Stimulated activated CD4-positive, alpha-beta T cell treated with anti-CD3 and anti-CD28 coated beads, Interleukin-4, amount 100 ng/mL, for 4 hours (primary cell): ENCODE data around the gene TECPR2.

Source experiments
- DNase-seq, 2 experiments: peaks; one replicate each; pipeline ENCODE4 v3.0.0-alpha.2; 2020

TECPR2 gene

GRCh38 chr14:102479107-102479506, 116.4 kb downstream of the TECPR2 start:
- DNase-seq: no peak

- DNase-seq: no peak
Measured at GRCh38 chr14:102479777-102480176, 117.0 kb downstream of the TECPR2 start.

- DNase-seq: no peak
Measured at GRCh38 chr14:102481371-102481770, 118.6 kb downstream of the TECPR2 start.

GRCh38 chr14:102481791-102482238, 119.1 kb downstream of the TECPR2 start:
- DNase-seq: no peak

DNA sequence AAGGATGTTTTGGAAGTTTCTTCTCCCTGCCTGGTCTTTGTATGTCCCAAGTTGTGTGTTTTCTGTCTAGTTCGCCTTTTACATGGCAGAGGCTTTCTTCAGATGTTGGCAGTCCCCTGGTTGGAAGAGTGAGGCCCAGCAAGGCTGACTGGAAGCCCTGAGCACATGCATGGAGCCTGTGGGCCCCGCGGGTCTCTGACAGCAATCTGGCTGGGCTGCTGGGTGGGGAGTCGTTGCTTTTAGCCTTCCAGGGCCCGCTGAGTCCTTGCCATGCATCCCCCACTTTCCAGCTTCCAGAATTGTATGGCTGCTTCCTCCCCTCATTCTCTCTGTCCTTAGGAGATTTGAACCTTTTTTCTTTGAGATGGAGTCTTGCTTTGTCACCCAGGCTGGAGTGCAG, 121.6 kb downstream of the TECPR2 start:
- no peak for DNase-seq

GRCh38 chr14:102485693-102486512, 123.2 kb downstream of the TECPR2 start:
- no peak for DNase-seq

- DNase-seq: no peak
Measured at GRCh38 chr14:102486513-102487203, 123.9 kb downstream of the TECPR2 start.

- DNase-seq: no peak
Measured at GRCh38 chr14:102487204-102487577, 124.5 kb downstream of the TECPR2 start.

GRCh38 chr14:102490456-102490855, 127.7 kb downstream of the TECPR2 start:
- no peak for DNase-seq

GRCh38 chr14:102491366-102491765, 128.6 kb downstream of the TECPR2 start:
- no peak for DNase-seq

DNA sequence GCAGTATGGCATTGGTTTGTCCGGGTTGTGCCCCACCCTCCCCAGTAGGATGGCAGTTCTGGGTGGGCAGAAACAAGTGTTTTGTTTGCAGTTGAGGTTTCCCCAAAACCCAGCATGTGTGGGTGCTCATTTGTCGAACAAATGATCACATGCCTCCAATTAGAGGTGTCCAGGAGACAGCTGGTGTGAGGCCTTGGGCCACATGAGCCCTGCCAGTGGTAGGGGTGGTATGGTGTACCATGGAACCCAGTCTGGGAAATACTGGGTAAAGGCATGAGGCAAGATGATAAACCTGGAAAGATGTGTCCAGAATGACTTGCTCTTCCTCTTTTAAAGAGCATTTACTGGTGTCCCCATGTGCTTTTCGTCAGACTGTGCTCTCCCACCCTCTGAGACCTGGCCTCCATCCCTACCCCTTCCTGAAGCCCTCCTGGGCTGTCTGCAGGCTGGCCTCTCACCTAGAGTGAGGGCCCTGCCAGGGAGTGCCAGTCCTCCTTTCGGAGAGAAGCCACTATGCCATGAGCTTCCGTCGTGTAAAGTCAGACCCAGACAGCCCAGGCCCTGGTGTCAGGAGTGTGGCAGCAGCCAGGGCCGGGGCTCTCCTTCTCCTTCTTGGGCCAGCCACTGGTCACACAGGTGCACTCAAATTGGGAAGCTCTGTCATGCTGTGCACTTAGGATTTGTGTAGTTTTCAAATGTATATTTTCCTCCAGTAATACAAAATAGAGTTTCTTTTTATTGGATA, 129.2 kb downstream of the TECPR2 start:
- no peak for DNase-seq

DNA sequence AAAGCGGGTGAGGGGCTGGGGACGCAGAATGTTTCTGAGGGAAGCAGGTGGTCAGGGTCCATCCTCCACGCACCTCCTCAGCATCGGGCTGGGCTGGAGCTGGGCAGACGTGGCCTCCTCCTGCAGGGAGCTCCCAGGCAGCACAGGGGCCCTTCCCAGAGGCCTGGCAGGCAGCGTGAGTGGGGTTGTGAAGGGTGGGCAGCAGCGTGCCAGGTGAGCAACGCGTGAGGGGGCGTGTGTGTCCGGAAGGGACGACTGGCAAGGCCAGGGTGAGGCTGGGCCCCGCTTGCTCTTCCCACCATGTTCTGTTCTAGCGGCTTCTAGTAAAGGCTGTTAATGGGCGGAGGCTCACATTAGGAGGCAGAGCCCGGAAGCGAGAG, 129.8 kb downstream of the TECPR2 start:
- no peak for DNase-seq

- no peak for DNase-seq
Measured at GRCh38 chr14:102493096-102493495, 130.4 kb downstream of the TECPR2 start.

DNA sequence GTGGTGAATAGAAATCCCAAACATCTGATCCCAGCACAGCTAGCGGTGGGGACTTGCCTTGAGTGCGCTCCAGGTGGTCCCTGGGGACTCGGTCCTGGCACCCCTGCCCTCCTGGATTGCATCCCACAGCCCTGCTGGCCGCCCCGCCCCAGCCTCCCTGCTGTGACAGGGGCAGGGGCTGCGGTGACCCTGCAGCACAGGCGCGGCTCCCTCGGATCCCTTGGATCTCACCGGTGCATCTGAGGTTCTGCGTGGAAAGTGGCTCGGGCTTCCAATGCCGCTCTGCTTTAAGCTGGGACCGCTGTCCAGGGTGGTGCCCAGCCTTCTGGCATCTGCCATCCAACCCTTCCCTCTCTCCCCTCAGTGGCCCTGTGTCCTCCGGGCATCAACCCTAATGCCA, 130.8 kb downstream of the TECPR2 start:
- no peak for DNase-seq

GRCh38 chr14:102495491-102496330, 133.0 kb downstream of the TECPR2 start:
- no peak for DNase-seq

DNA sequence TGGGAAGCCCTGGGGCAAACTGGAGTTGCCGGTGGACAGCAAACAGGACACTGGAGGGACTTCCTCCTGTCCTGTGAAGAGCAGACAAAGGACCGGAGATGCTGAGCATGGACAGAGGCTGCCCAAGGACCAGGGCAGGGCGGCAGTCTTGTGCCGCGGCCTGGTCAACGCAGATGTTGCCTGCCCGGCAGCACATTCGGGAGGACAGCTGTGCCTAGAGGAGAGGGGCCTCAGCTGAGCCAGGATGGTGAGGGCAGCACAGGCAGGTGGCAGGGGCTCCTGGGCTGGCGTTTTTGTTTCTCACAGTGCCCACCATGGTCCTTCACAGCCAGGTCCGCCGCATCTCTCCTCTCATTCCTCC, 133.6 kb downstream of the TECPR2 start:
- DNase-seq: no peak

GRCh38 chr14:102496958-102497744, 134.4 kb downstream of the TECPR2 start:
- DNase-seq: no peak

DNA sequence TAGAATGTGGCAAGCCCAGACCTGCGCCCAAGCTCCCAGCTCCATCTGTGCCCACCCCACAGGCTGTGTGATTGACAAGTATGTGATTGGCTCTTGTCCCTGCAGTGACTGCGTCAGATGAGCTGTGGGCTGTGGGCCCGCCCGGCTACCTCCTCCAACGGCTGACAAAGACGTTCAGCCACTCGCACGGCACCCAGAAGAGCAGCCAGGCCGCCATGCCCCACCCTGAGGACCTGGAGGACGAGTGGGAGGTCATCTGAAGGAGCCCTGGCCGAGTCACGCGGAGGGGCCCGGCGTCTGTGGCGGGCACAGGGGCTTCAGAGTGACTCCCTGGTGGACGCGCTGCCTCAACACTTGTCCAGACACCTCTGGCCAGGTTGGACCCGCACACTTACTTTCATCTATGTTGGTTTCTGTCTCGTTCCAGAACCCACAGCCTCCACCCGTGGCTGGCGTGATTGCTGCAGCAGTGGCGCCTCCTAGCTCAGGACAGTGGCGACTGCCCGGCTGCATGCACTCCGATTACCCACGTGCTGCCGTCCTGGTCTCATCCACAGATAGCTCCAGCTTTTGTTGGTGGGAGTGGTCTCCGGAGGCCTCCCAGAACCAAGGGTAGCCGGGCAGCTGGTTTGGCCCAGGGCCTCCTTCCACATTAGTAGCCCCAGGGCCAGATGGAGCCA, 135.4 kb downstream of the TECPR2 start:
- DNase-seq: no peak

DNA sequence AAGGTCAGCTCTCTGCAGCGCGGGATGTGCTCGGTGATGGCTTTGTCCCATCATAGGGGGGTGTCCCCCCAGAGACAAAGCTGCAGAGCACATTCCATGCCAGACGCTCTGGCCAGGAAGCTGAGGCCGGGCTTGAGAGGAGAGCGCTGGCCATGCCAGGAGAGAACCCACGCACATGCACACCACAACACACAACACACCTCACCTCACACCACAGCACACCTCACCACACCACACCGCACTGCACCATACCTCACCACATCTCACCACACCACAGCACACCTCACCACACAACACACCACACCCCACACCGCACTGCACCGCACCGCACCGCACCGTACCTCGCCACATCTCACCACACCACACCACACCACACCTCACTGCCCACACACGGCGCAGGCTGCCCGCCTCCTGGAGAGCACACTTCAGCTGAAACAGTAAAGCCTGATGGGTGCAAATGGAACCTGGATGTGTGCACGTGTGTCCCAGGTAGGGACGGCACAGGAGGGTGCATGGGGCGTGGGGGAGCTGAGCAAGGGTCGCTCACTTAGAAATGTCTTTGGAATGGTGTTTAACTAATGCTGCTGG, 136.0 kb downstream of the TECPR2 start:
- DNase-seq: no peak

- DNase-seq: no peak
Measured at GRCh38 chr14:102499401-102500157, 136.8 kb downstream of the TECPR2 start.
